DMS 273 treated with DMSO at 0.1 percent for 48 hours (cell line): ENCODE results near the gene FRMD1.

Experiments used
- DNase-seq: peaks from one replicate; lab custom pipeline; 2025; lab: John Stamatoyannopoulos, UW

FRMD1 gene

DNA sequence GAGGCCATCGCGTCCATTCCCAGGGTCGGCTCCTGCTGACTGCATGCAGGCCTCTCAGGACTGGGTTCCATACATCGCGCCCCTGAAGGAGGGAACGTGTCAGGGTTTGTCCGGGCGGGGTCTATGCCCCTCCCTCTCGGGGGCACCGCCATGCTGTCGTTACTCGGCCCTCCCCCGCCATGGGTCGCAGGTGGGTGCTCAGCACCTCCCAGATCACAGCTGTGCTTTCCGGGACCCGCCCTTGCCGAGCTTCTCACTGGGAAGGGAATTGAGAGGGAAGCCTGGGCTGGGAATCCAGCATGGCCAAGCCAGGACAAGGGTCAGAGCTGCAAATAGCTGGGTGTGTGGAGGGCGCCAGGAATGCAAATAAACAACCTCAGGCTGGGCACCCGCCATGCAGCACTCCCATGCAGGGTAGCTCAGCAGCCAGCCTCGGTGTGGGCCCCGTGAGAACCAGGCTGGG, at the start of gene FRMD1:
FRMD1 (minus strand) TSS at position 270 of the 463 bp plus-strand sequence; CDS start at position 152, 118 bp downstream.
- no peak for DNase-seq

DNA sequence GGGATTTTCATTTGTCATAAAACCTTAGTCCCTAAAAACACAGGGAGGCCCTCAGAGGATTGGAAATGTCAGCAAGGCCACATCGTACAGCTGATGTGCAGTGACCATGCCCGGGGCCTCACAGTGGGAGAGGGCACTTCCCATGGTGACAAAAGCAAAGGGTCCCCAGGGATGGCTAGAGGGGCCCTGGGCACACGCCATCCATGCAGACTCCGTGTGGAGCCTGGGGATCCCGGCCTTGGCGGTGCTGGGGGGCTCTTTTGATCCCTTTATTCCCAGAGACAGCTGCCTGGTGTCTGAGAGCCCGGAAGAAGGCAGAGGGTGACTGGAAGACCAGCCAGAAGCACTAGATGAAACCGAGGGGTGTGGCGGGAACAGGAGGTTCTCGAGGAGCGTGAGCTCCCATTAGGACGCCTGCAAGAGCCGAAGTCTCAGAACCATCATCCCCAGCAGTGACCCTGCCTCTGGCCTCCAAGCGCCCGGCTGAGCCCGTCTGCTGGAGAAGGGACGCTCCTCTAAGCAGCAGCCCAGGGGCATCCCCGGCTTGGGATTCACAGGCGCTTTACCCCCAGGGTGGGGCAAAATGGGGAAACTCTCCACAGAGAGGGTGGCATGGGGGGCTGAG, 49.1 kb upstream of the FRMD1 start:
- no peak for DNase-seq

DNA sequence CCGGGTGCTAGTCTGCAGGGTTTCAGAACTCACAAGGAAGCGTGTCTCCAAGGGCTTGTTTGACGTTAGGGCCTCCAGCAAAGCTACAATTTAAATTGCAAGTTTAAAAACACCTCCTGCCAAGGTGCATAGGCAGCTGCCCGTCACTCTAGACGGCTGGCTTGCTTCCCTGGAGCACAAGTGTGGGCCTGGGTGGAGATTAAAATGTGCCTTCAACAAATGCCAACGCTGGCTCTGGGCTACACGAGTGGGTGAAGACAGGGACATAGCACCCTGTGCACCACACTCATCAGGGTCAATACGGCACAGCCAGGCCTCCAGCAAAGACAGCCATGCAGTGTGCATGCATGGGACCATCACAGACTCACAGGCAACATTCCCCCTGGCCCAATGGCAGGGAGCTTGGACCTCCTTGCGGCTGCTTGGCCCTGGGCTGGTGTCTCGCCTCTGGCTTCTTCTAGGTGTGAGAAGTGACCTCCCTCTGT, 48.4 kb upstream of the FRMD1 start:
- DNase-seq = no peak

DNA sequence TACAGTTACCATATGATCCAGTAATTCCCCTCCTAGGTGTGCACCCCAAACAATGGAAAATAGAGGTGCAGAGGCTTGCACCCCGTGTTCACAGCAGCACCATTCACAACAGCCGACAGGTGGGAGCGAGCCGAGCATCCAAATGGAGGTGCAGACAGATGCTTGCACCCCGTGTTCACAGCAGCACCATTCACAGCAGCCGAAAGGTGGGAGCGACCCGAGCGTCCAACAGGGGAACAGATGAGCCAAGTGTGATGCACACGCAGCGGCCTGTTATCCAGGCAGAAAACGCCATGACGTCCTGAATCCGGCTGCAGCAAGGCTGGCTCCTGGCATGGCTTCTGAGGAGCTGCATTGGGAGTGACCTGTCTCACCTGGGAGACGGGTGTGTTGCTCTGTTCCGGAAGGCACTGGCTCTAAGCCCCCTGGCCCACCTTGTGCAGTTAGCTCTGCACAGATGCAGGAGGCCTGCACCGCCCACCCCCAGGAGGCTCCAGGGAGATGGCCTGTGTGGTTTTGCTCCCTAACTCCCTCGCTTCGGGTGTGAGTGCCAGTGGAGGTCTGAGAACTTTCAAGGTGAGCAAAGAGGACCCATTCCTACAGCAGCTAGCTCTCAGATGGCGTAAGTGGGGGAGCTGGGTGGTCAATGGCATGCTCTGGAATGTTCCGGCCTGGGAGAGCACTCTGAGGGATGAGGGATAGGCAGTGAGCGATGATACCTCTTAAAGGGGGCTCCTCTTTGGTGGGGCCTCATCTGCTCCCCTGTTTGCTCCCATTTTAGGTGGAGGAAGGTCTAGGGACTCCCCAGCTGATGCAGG, 47.8 kb upstream of the FRMD1 start:
- DNase-seq = no peak

DNA sequence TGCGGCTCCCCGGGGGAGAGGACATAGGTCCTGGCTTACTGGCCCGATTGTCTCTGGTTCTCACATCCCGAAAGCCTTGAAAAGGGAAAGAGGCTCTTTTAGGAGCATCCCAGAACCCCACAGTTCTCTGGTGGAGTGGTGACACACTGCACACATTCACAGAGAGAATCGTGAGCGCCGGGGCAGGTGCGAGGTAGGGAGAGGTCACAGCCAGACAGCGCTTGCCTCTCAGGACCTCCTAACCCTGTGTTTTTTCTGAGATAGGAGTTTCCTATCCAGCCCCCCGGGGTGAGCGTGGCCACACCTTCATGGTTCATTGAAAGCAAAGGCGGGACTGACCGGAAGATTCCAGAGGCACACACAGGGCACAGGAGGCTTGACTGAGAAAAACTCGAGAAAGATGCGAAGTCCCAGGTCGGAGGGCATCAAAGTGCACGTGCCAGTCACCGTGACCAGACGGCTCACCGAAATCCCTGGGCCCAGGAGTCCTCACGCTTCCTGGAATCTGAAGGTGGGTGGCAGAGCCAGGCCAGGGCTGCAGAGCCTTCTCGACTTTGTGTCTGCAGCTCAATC, 46.5 kb upstream of the FRMD1 start:
- no peak for DNase-seq

- no peak for DNase-seq
Measured at GRCh38 chr6:168124921-168125320, 45.9 kb upstream of the FRMD1 start.

GRCh38 chr6:168124158-168124557, 45.1 kb upstream of the FRMD1 start:
- DNase-seq = no peak

DNA sequence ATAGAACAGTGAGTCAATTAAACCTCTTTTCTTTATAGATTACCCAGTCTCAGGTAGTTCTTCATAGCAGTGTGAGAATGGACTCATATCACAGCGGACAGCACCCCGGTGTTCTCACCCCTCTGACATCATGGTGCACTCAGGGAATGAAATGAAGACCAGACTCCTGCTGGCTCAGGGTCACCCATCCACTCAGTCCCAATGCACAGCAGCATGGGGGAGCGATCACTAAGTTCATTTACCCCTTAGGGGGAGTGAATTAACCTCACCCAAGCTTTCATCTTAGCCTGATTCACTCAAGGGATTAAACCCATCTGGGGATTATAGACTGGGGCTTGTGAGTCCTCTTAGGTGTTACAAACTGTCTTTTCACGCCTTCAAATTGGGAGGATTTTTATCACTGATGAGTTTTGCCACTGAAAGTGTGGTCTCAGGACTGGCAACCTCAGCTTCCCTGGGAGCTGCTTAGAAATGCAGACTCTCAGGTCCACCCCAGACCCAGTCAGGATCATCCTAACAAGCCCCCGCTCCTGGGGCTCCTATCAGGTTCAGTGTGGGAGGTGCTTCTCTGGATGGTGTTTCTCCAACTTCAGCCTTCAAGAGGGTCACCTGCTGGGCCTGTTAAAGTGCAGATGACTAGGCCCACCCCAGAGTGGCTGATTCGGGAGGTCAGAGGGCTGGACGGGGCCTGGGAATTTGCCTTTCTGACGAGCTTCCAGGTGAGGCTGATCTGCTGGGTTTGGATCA, 44.3 kb upstream of the FRMD1 start:
- no peak for DNase-seq

DNA sequence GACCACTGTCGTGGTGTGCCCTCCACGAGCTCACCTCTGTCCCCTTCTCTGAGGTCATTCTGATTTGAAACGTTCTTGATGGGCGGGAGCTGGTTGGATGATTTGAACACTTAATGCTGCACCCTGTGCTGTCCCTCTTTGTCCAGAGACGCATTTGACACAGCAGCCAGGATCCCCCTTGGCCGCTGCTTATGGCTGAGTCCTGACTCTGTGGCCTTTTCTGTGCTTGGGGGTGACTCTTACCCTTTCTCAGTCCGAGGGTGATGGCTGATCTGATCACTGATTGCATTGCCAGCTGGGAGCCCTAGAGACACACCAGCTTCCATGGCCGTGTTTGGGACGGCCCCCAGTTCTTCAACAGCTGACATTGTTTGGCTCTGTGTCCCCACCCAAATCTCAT, 43.5 kb upstream of the FRMD1 start:
- DNase-seq = no peak

DNA sequence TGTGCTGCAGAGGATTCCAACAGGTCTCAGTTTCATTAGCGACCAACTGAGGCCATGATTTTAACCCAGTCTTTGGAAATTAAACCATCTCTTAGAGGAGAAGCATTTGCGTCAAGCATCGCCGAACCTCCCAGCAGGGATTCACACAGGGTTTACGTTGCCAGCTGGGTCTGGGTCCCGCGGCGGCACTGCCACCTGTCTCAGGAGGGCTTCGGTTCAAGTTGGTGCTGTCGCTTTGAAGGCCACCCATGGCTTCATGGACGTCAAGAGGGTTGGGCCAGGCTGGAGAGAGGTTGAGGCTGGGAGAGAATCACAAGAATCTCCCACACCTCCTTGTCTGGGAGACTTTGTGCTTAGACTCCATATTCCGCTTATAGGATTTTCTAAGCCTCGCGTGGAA, 43.0 kb upstream of the FRMD1 start:
- no peak for DNase-seq

- DNase-seq = no peak
Measured at GRCh38 chr6:168121303-168121665, 42.3 kb upstream of the FRMD1 start.

GRCh38 chr6:168120390-168121302, 41.6 kb upstream of the FRMD1 start:
- DNase-seq = no peak

- DNase-seq = no peak
Measured at GRCh38 chr6:168119539-168119938, 40.5 kb upstream of the FRMD1 start.

GRCh38 chr6:168118935-168119334, 39.9 kb upstream of the FRMD1 start:
- DNase-seq = no peak

DNA sequence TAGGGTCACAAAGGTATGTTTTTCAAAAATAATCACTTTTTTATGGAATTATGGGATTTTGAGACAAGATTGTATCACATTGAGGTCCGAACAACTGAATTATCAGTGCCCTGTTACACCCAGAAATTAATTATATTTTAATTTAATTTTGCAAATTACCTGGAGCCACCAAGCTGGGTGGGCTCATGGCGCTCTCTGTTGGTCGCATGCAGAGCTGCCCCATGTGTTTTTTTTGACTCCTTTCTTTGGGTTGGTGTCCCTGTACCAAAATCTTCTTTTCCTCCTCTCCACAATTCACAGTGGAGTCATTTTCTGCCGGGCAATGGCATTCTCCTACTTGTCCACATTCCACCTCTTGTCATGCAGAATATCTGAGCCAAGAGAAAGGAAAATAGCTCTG, 38.9 kb upstream of the FRMD1 start:
- DNase-seq = no peak

GRCh38 chr6:168116975-168117899, 38.2 kb upstream of the FRMD1 start:
- DNase-seq = no peak

DNA sequence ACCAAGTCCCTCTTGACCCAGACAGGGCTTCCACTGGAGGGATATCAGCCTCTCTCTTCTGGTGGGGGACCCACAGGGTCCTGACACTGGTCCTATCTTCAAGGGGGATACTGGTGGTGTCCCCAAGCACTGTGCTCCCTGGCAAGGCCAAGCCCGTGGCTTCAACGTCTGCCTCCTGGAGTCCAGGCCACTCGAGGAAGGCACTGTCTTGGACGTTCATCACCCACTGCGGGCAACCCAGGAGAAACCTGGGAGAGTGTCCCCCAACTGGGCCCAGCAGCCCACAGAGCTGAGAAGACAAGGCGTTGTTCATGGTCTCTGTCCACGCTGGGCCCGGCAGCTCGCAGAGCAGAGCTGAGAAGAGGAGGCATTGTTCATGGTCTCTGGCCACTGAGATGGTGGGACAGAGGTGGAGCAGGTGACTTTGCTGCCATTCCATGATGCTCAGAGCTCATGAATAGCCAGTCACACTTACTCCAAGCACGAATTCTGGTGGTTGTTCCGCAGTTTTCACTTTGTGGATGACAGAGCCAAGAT, 37.5 kb upstream of the FRMD1 start:
- DNase-seq = no peak

- DNase-seq = no peak
Measured at GRCh38 chr6:168115748-168116437, 36.9 kb upstream of the FRMD1 start.

- no peak for DNase-seq
Measured at GRCh38 chr6:168113226-168113625, 34.2 kb upstream of the FRMD1 start.
